DMS 273 (cell line): ENCODE data around the gene LGR4.
"Not testable (repeated sequence)": the region's sequence is repeated elsewhere in the genome, so short reads cannot be mapped to it uniquely, and the experiment has no call there.

Experiments used
- DNase-seq: peaks from one replicate; lab custom pipeline; 2025; ENCODE audit not compliant: unreplicated experiment; lab: John Stamatoyannopoulos, UW

The LGR4 gene

GRCh38 chr11:27355575-27356104 lies 117.0 kb downstream of the LGR4 start:
- no peak for DNase-seq

DNA sequence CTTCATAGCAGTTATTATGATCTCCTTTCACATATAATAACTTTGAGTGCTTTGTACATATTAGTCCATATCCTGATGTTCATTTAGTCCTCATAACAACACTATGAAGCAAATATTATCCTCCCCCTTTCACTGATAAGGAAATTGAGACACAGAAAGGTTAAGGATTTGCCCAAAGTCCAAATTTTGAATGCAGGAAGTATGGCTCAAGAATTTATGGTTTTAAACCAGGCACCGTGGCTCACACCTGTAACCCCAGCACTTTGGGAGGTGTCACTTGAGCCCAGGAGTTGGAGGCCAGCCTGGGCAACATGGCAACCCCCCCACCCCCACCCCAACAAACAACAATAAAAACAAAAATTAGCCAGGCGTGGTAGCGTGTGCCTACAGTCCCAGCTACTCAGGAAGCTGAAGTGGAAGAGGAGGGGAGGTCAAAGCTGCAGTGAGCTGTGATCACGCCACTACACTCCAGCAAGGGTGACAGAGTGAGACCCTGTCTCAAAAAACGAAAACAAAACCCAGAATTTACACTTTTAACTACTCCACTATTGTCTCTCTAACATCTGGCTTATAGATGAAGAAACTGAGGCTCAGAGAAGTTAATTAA lies 118.1 kb downstream of the LGR4 start:
- no peak for DNase-seq

DNA sequence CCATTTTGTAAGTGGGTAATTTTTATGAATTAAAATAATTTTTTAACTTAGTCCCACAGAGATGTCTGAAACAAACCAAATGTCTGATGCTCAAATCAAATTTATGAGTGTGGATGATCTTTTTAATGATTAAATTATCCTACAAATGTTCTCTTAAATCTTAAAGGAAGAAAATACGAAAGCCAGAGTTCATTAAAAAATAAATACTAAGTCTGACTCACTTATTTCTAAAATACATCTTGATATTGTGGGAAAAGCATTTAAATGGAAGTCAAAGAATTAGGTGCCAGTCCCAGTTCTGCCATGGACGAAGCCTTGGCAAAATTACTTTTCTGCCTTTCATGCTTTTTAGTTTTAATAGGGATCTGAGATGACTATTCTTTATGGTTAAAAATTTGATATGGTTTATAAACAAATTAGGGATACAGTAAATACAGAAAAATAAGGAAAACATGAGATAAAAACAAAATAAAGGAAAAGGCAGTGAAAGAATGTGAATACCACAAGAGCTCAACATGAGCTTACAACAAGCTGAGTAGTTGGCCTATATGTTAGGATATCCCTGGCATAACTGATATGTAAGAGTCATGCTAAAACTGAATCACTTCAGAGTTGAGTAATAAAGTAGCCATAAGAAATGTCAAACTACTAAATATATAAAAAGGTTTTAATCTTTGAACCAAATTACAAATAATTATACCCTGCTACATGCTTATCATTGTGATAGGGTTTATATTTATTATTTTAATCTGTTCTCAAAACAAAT lies 118.8 kb downstream of the LGR4 start:
- no peak for DNase-seq

- no peak for DNase-seq
Observed at GRCh38 chr11:27352781-27353180, 119.8 kb downstream of the LGR4 start.

DNA sequence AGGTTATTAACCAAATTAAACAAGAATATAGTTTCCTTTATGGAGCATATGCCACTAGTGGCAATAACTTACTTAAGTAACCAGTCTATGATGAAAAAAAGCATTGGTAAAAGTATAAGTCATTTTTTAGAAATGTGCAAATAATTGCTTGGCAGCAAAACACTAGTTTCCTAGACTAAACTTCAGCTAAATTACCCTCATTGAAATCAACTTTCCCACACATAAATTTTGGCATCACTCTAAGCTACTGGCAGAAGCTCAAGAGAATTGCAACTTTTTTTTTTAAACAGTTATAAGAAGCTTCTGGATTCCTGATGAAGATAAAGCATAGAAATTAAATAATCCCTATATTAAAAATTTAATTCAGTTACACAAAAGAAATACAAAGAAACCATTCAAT lies 122.1 kb downstream of the LGR4 start:
- DNase-seq, result no peak

DNA sequence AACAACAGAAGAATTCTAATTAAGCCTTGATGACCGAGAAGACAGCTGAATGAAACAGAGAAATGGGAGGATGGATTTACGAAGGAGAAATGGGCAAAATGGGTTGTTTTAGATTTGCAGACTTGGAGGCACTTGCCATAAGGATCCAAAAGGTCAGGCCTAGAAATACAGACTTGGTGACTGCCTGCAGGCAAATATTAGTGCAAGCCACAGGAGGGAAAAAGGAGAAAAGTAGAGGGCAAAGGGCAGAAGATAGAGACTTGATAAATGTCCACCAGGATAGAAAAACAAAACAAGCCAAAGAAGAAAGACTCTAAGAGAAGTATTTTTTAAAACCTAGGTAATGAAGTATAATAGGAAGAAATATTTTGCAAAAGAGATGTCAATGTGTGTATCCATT lies 122.7 kb downstream of the LGR4 start:
- DNase-seq, result no peak

GRCh38 chr11:27348340-27348873 lies 124.2 kb downstream of the LGR4 start:
- DNase-seq, result no peak

- no peak for DNase-seq
Observed at GRCh38 chr11:27347359-27348339, 124.9 kb downstream of the LGR4 start.

DNA sequence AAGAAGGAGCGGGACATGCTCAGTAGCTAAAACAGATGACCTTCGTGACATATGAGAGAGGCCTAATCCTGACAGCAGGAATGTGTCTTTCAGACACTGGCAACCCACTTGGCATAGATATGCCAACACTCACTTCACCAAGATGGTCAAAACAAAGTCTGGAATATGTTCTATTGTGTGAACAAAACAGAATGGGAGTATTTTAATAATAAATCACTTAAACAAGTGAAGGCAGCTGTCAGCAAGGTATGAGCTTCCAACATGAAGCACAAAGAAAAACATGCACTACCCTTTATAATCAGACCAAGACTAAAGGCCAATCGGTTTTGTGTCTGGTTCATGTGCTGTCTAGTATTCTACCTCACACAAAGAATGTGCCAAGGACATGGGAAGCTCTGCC lies 132.6 kb downstream of the LGR4 start:
- DNase-seq, result no peak

- not testable (repeated sequence) for DNase-seq
Observed at GRCh38 chr11:27334764-27335163, 137.8 kb downstream of the LGR4 start.

DNA sequence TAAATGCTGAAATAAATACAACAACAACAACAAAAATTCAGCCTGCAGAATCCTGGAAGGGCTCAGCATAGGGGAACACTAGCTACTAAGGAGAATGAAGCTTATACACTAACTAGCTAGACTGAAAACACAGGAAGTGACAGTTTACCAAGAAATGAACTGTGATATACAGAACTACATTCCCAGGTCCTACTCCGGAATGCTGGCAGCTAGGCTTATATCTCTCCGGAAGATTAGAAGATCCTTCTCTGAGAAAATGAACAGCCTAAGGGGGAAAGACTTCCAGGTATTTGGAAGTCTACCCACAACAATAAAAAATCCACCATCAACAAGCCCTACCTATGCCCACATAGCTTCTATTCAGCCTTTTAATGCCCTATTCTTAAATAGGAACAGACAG lies 140.6 kb downstream of the LGR4 start:
- DNase-seq, result no peak

DNA sequence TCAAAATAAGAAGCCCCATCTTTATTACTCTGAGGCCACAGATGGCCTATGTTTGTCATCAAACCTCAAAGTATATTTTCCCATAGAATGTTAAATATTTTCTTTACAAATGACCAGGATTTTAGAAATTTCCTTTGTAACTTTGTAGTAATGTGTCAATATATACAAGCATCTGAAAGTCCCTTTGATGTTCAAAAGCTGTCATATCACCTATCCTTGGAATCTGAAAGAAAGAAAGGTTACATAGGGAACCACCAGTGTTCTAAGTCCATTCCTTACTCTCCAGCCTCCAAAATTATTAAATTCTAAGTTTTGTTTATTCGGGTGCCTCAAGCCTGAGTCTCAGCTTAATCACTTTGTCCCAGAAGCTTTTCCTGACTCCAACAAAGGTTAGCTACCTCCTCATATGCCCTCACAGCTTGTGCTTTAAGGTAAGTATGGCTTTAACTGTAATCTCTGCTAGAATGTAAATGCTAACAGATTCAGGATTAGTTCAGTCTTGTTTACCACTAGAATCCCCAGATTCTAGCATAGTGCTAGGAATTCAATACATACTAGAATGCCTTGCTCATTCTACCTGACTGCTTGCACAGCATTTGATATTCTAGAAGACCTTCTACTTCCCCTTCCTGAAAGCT lies 141.8 kb downstream of the LGR4 start:
- no peak for DNase-seq

- no peak for DNase-seq
Observed at GRCh38 chr11:27329867-27330632, 142.5 kb downstream of the LGR4 start.

- no peak for DNase-seq
Observed at GRCh38 chr11:27328614-27329013, 144.0 kb downstream of the LGR4 start.

- not testable (repeated sequence) for DNase-seq
Observed at GRCh38 chr11:27327064-27327463, 145.5 kb downstream of the LGR4 start.

GRCh38 chr11:27322196-27322595 lies 150.4 kb downstream of the LGR4 start:
- DNase-seq, result not testable (repeated sequence)

GRCh38 chr11:27321340-27321739 lies 151.2 kb downstream of the LGR4 start:
- DNase-seq, result not testable (repeated sequence)

- DNase-seq, result no peak
Observed at GRCh38 chr11:27319072-27319471, 153.5 kb downstream of the LGR4 start.

- no peak for DNase-seq
Observed at GRCh38 chr11:27317751-27318150, 154.8 kb downstream of the LGR4 start.
